H1 (cell line): ENCODE results near the gene ZBTB11. TPM values are rescaled to one million over a fixed set of nuclear protein-coding genes. Genes with fewer than 3 reads are reported as not detected.

Experiments
- CTCF ChIA-PET: fragments of 300-600 bp; sonication (Branson Sonifier 250); formaldehyde crosslinking; loops from one replicate; lab custom pipeline; 2021; ENCODE audit not compliant: partially characterized antibody; lab: Charles Lee
- POLR2A ChIA-PET: fragments of 300-600 bp; sonication (Branson Sonifier 250); formaldehyde crosslinking; loops from one replicate; lab custom pipeline; 2021; ENCODE audit warnings: inconsistent platforms; ENCODE audit not compliant: partially characterized antibody; lab: Charles Lee
- DNase-seq, 2 experiments: peaks; one replicate each; pipeline versions ENCODE4 v3.0.0 to v3.0.0-alpha.2; 2010 to 2022; ENCODE audit warnings: low spot score in 2 of 2, low read depth in 1 of 2, mixed read lengths in 1 of 2
- FAIRE-seq: peaks from 2 replicates; lab custom pipeline; 2011; peaks lifted over from hg19 to GRCh38; lab: Jason Lieb, UNC
- H2AFZ ChIP-seq: 2 replicates; pipeline ENCODE4 v1.8.1; 2012; ENCODE audit warnings: low read length, inconsistent platforms
- H2AK5ac ChIP-seq: 2 replicates; pipeline ENCODE4 v1.6.1; 2013; ENCODE audit warnings: low read depth, low read length
- H2BK120ac ChIP-seq: replicated peaks from 2 replicates; pipeline ENCODE3; 2013; ENCODE audit warnings: low read depth, low read length, inconsistent platforms
- H2BK12ac ChIP-seq: 2 replicates; pipeline ENCODE4 v1.6.1; 2013; ENCODE audit warnings: low read depth, low read length
- H2BK15ac ChIP-seq: 2 replicates; pipeline ENCODE4 v1.6.1; 2013; ENCODE audit warnings: low read length
- H2BK20ac ChIP-seq: 2 replicates; pipeline ENCODE4 v1.6.1; 2013; ENCODE audit warnings: low read length
- H2BK5ac ChIP-seq: 2 replicates; pipeline ENCODE4 v1.6.1; 2013; ENCODE audit warnings: low read depth, low read length
- H3K14ac ChIP-seq: 2 replicates; pipeline ENCODE4 v1.6.1; 2013; ENCODE audit warnings: inconsistent platforms; ENCODE audit not compliant: insufficient read length
- H3K18ac ChIP-seq: 2 replicates; pipeline ENCODE4 v1.6.1; 2013; ENCODE audit warnings: low read length; ENCODE audit errors: extremely low read depth
- H3K23ac ChIP-seq: 2 replicates; pipeline ENCODE4 v1.6.1; 2013; ENCODE audit warnings: inconsistent platforms; ENCODE audit not compliant: insufficient read length
- H3K23me2 ChIP-seq: 2 replicates; pipeline ENCODE4 v1.6.1; 2013; ENCODE audit warnings: low read depth, low read length
- H3K27ac ChIP-seq: 2 replicates; pipeline ENCODE4 v1.6.1; 2011; ENCODE audit warnings: low read depth, low read length, inconsistent platforms
- H3K27me3 ChIP-seq, 4 experiments: replicated peaks in 1 of 4; 1 replicate in 1 of 4; 2 replicates in 3 of 4; pipeline versions ENCODE4 v1.6.1 to v1.8.1; 2011 to 2013; ENCODE audit warnings: low read length in 3 of 4, mild to moderate bottlenecking in 3 of 4, inconsistent platforms in 2 of 4, mixed read lengths in 2 of 4, moderate library complexity in 1 of 4; ENCODE audit not compliant: control insufficient read depth in 3 of 4, insufficient read depth in 3 of 4; ENCODE audit errors: extremely low read depth in 1 of 4
- H3K36me3 ChIP-seq, 4 experiments: 2 replicates each; pipeline versions ENCODE4 v1.6.1 to v1.8.1; 2011 to 2013; ENCODE audit warnings: mild to moderate bottlenecking in 4 of 4, low read length in 3 of 4, moderate library complexity in 2 of 4, control low read depth in 1 of 4, inconsistent platforms in 1 of 4; ENCODE audit not compliant: insufficient read depth in 4 of 4, control insufficient read depth in 2 of 4
- H3K4ac ChIP-seq: replicated peaks from 2 replicates; pipeline ENCODE3; 2013; ENCODE audit warnings: low read length, low read depth, mixed read lengths, inconsistent platforms; ENCODE audit not compliant: insufficient read length
- H3K4me1 ChIP-seq, 4 experiments: replicated peaks in 1 of 4; 1 replicate in 1 of 4; 2 replicates in 3 of 4; pipeline versions ENCODE4 v1.6.1 to v1.8.1; 2011 to 2013; ENCODE audit warnings: low read length in 3 of 4, inconsistent platforms in 2 of 4, mixed read lengths in 1 of 4; ENCODE audit not compliant: insufficient read depth in 4 of 4, control insufficient read depth in 3 of 4
- H3K4me2 ChIP-seq, 2 experiments: 2 replicates each; pipeline versions ENCODE4 v1.6.1 to v1.8.1; 2011 to 2013; ENCODE audit warnings: low read depth in 2 of 2, low read length in 2 of 2, control low read depth in 1 of 2, inconsistent platforms in 1 of 2, mild to moderate bottlenecking in 1 of 2; ENCODE audit not compliant: insufficient read depth in 1 of 2
- H3K4me3 ChIP-seq, 4 experiments: fragments of 200-600, 300-600 bp in 1 of 4; sonication (generic), shearing (Covaris generic), sonication (Bioruptor Twin) in 1 of 4; 2 replicates each; pipeline versions ENCODE4 v1.5.1 to v1.8.1; 2011 to 2016; ENCODE audit warnings: low read length in 4 of 4, low read depth in 3 of 4, control low read depth in 2 of 4, inconsistent platforms in 2 of 4, mild to moderate bottlenecking in 2 of 4, mixed read lengths in 1 of 4, moderate library complexity in 1 of 4; ENCODE audit not compliant: insufficient read depth in 2 of 4; ENCODE audit errors: extremely low read depth in 1 of 4
- H3K56ac ChIP-seq: replicated peaks from 2 replicates; pipeline ENCODE3; 2013; ENCODE audit warnings: low read depth, mild to moderate bottlenecking, mixed read lengths, low read length, inconsistent platforms; ENCODE audit not compliant: insufficient read length
- H3K79me1 ChIP-seq: 2 replicates; pipeline ENCODE4 v1.6.1; 2013; ENCODE audit warnings: low read depth, low read length, control low read depth
- H3K79me2 ChIP-seq, 2 experiments: 2 replicates each; pipeline versions ENCODE4 v1.6.1 to v1.8.1; 2012 to 2013; ENCODE audit warnings: low read length in 2 of 2, mild to moderate bottlenecking in 2 of 2, inconsistent platforms in 1 of 2; ENCODE audit not compliant: insufficient read depth in 2 of 2, control insufficient read depth in 1 of 2
- H3K9ac ChIP-seq, 4 experiments: replicated peaks in 1 of 4; 1 replicate in 1 of 4; 2 replicates in 3 of 4; pipeline versions ENCODE4 v1.6.1 to v1.8.1; 2011 to 2013; ENCODE audit warnings: low read depth in 3 of 4, low read length in 3 of 4, control low read depth in 2 of 4, mild to moderate bottlenecking in 2 of 4, moderate library complexity in 2 of 4, inconsistent platforms in 1 of 4; ENCODE audit errors: extremely low read depth in 1 of 4
- H3K9me3 ChIP-seq, 2 experiments: 2 replicates each; pipeline versions ENCODE4 v1.6.1 to v1.8.1; 2012 to 2013; ENCODE audit warnings: mild to moderate bottlenecking in 2 of 2, moderate library complexity in 2 of 2, control low read depth in 1 of 2, inconsistent platforms in 1 of 2, low read depth in 1 of 2, low read length in 1 of 2, mixed read lengths in 1 of 2; ENCODE audit not compliant: insufficient read depth in 2 of 2
- H4K20me1 ChIP-seq, 2 experiments: replicated peaks in 1 of 2; 2 replicates each; pipeline versions ENCODE3 to v1.8.1; 2011 to 2013; ENCODE audit warnings: inconsistent platforms in 2 of 2, low read length in 2 of 2, mild to moderate bottlenecking in 1 of 2; ENCODE audit not compliant: insufficient read depth in 2 of 2, control insufficient read depth in 1 of 2
- H4K5ac ChIP-seq: 2 replicates; pipeline ENCODE4 v1.6.1; 2013; ENCODE audit warnings: low read length, low read depth, mixed read lengths, inconsistent platforms; ENCODE audit not compliant: insufficient read length
- H4K8ac ChIP-seq: 2 replicates; pipeline ENCODE4 v1.8.0; 2013; ENCODE audit warnings: mild to moderate bottlenecking, moderate library complexity, low read length, inconsistent platforms; ENCODE audit not compliant: insufficient read depth; ENCODE audit errors: extremely low read depth
- H4K91ac ChIP-seq: replicated peaks from 2 replicates; pipeline ENCODE3; 2013; ENCODE audit warnings: low read length, mixed read lengths, inconsistent platforms; ENCODE audit not compliant: insufficient read length
- FOSL1 ChIP-seq: IDR thresholded peaks from 2 replicates; pipeline ENCODE4 v1.6.1; 2011; ENCODE audit warnings: mild to moderate bottlenecking, low read depth, low read length, moderate library complexity; ENCODE audit not compliant: insufficient read depth
- GABPA ChIP-seq: IDR thresholded peaks from 2 replicates; pipeline ENCODE4 v1.6.1; 2011; ENCODE audit warnings: mild to moderate bottlenecking, low read length, moderate library complexity, borderline replicate concordance; ENCODE audit not compliant: insufficient read depth
- NANOG ChIP-seq: IDR thresholded peaks from 2 replicates; pipeline ENCODE4 v1.6.1; 2011; ENCODE audit warnings: low read length, low read depth, mild to moderate bottlenecking, inconsistent platforms; ENCODE audit not compliant: insufficient read depth, poor library complexity, severe bottlenecking
- WGBS, 2 experiments: shearing (Covaris generic) in 1 of 2; methylation state at CpG; one replicate each; pipeline versions ENCODE4 v1.1.6 to v1.1.7; 2013 to 2015; ENCODE audit warnings: low lambda C conversion rate in 2 of 2, mixed read lengths in 2 of 2, inconsistent platforms in 1 of 2, low coverage in 1 of 2, missing lambda C conversion rate in 1 of 2; ENCODE audit not compliant: insufficient replicate concordance in 2 of 2, insufficient coverage in 1 of 2, insufficient read length in 1 of 2; ENCODE audit errors: extremely low coverage in 1 of 2, missing lambda C conversion rate in 1 of 2; 5-methylcytosine and 5-hydroxymethylcytosine counted together
- polyA plus RNA-seq, 7 experiments: library from polyadenylated mRNA; depleted of rRNA in 3 of 7; stranded (reverse) in 5 of 7; unstranded in 2 of 7; fragments of >200 nt in 5 of 7; fragments of 200-250 nt in 2 of 7; gene quantifications; 1 replicate in 5 of 7; 2 replicates in 1 of 7; 4 replicates in 1 of 7; pipeline versions ENCODE4 v1.2.1 to v1.2.3, GENCODE V29; 2011 to 2013; ENCODE audit warnings: missing spikeins in 2 of 7, mixed read lengths in 2 of 7
- total RNA-seq: library from RNA; stranded (reverse); fragmentation: NEBNext Ultra II Directional; extraction: Animal tissue kit (Norgen Biotek cat#: 25700); gene quantifications from 2 replicates; pipeline ENCODE4 v1.2.1, GENCODE V29; 2021

The ZBTB11 gene
- total and polyA plus RNA-seq, 2 of the 8 experiments (the other 6 are each of a cell fraction or from before 2014, with no cell fraction given): 3.0 to 14.0 TPM

- Histone ChIP-seq H4K5ac (no peak overlapping the region), H3K79me2 (no peaks in the 10 kb centered on the region), H3K4ac (no peak overlapping the region), H3K9me3 (no peaks in the 10 kb centered on the region), H4K91ac (no peak overlapping the region), H4K20me1 (no peaks in the 10 kb centered on the region), H3K4me2 (no peak overlapping the region), H3K9ac (no peak overlapping the region), H3K79me1 (no peaks in the 10 kb centered on the region), H2BK15ac (no peak overlapping the region), H2BK120ac (no peak overlapping the region), H2AK5ac (no peak overlapping the region), H3K18ac (no peak overlapping the region), H3K27me3 (no peaks in the 10 kb centered on the region), H3K4me1 (no peaks in the 10 kb centered on the region), H3K36me3 (peaks cover 7 to 67% (median 35%) of the 10 kb centered on the region in 4 experiments), H2BK20ac (no peak overlapping the region), H3K56ac (no peak overlapping the region), H2AFZ (no peak overlapping the region), H4K8ac (no peak overlapping the region), H3K23me2 (no peaks in the 10 kb centered on the region), H3K4me3 (no peak overlapping the region), H3K23ac (no peak overlapping the region), H2BK5ac (no peak overlapping the region), H3K27ac (no peak overlapping the region), H3K14ac (no peak overlapping the region), H2BK12ac (no peak overlapping the region)
- no peak for TF ChIP-seq NANOG
- no peak for TF ChIP-seq FOSL1
- no peak for TF ChIP-seq GABPA
- POLR2A ChIA-PET: interaction anchor here (1.3 kb wide), 1 partner anchor 28 kb away, joined by 3 read pairs; no protein-coding TSS in a partner anchor
- CTCF ChIA-PET: no interaction called here
- DNase-seq (no peak), FAIRE-seq (no peak)
- WGBS, 2 experiments: 91% methylated on average over 6 of the region's 6 CpGs; no CpG with 5 or more reads in 1 of the 2 experiments
Measured at GRCh38 chr3:101656651-101657050, 20.3 kb downstream of the ZBTB11 start.
